HepG2 (cell line): Measurements from ENCODE around the gene SCN7A. TPM values are rescaled to one million over a fixed set of nuclear protein-coding genes. Genes with fewer than 3 reads are reported as not detected.

ENCODE experiments used
- ATAC-seq: fragments of 200-7000 bp; cut with Tn5 transposase; 3 replicates; pipeline ENCODE4 v1.9.1; 2020; ENCODE audit warnings: mild to moderate bottlenecking, moderate library complexity
- BruUV-seq: library from RNA; stranded (reverse); fragments of 400-500 nt; replicated peaks from 2 replicates; lab custom pipeline; 2021; lab: Mats Ljungman, UMichigan
- CTCF ChIA-PET: fragments of 300-600 bp; formaldehyde crosslinking; extraction: SDS; loops from one replicate; lab custom pipeline; 2021; ENCODE audit warnings: low total read pairs, inconsistent platforms, low intra/inter-chr PET ratio; lab: Yijun Ruan, JAX
- POLR2A ChIA-PET: fragments of 350-600 bp; sonication (Branson Sonifier 250); formaldehyde crosslinking; loops from one replicate; lab custom pipeline; 2020; ENCODE audit warnings: antibody characterized with exemption, inconsistent platforms; lab: Yijun Ruan, JAX
- DNase-seq: peaks from one replicate; pipeline ENCODE4 v3.0.0-alpha.2; 2015; ENCODE audit warnings: low spot score
- FAIRE-seq: peaks from 3 replicates; lab custom pipeline; 2011; peaks lifted over from hg19 to GRCh38; lab: Jason Lieb, UNC
- H2AFZ ChIP-seq: one replicate; pipeline ENCODE4 v1.6.1; 2011; ENCODE audit warnings: low read length, inconsistent platforms
- H3K27ac ChIP-seq: fragments of 300-600 bp; 3 replicates; pipeline ENCODE4 v1.8.0; 2011; ENCODE audit warnings: mixed run types, mild to moderate bottlenecking, mixed read lengths, low read length, inconsistent platforms; ENCODE audit not compliant: insufficient read depth; ENCODE audit errors: extremely low read length
- H3K27me3 ChIP-seq, 2 experiments: fragments of 200-600 bp in 1 of 2; 2 replicates in 1 of 2; 3 replicates in 1 of 2; pipeline versions ENCODE4 v1.6.0 to v1.8.0; 2011; ENCODE audit warnings: low read length in 2 of 2, mild to moderate bottlenecking in 2 of 2, moderate library complexity in 2 of 2, inconsistent platforms in 1 of 2; ENCODE audit not compliant: insufficient read depth in 2 of 2, control insufficient read depth in 1 of 2
- H3K36me3 ChIP-seq, 2 experiments: fragments of 200-600 bp in 1 of 2; replicated peaks in 1 of 2; 2 replicates in 1 of 2; 3 replicates in 1 of 2; pipeline versions ENCODE4 v1.5.1 to v1.8.0; 2011; ENCODE audit warnings: low read length in 2 of 2, inconsistent platforms in 1 of 2; ENCODE audit not compliant: insufficient read depth in 2 of 2, control insufficient read depth in 1 of 2
- H3K4me1 ChIP-seq: 2 replicates; pipeline ENCODE4 v1.5.1; 2012; ENCODE audit warnings: low read length, inconsistent platforms; ENCODE audit not compliant: insufficient read depth
- H3K4me2 ChIP-seq: 2 replicates; pipeline ENCODE4 v1.6.0; 2011; ENCODE audit warnings: low read depth, low read length, inconsistent platforms
- H3K4me3 ChIP-seq, 3 experiments: fragments of 200-600 bp in 1 of 3; sonication (generic), shearing (Covaris generic) in 1 of 3; replicated peaks in 1 of 3; 2 replicates each; pipeline ENCODE4 v1.5.1; 2011 to 2016; ENCODE audit warnings: low read length in 3 of 3, inconsistent platforms in 2 of 3, low read depth in 2 of 3, mild to moderate bottlenecking in 2 of 3, control low read depth in 1 of 3, mixed read lengths in 1 of 3; ENCODE audit not compliant: insufficient read depth in 1 of 3
- H3K79me2 ChIP-seq: one replicate; pipeline ENCODE4 v1.6.1; 2011; ENCODE audit warnings: low read length, inconsistent platforms; ENCODE audit not compliant: insufficient read depth
- H3K9ac ChIP-seq: 2 replicates; pipeline ENCODE4 v1.6.0; 2011; ENCODE audit warnings: mild to moderate bottlenecking, low read depth, low read length, inconsistent platforms; ENCODE audit not compliant: insufficient read depth
- H3K9me3 ChIP-seq: 2 replicates; pipeline ENCODE4 v1.5.1; 2012; ENCODE audit warnings: mild to moderate bottlenecking, low read length
- H4K20me1 ChIP-seq: 2 replicates; pipeline ENCODE4 v1.6.0; 2011; ENCODE audit warnings: inconsistent platforms, mild to moderate bottlenecking, low read length, moderate library complexity; ENCODE audit not compliant: insufficient read depth
- CREB1 ChIP-seq, 2 experiments: fragments of 450-650 bp in 1 of 2; IDR thresholded peaks; 2 replicates each; pipeline ENCODE4 v1.6.1; 2016 to 2017; ENCODE audit warnings: control low read depth in 1 of 2, mild to moderate bottlenecking in 1 of 2, missing compliant biosample characterization in 1 of 2, missing genetic modification characterization in 1 of 2
- KAT7 ChIP-seq: IDR thresholded peaks from 2 replicates; pipeline ENCODE4 v1.6.1; 2018; ENCODE audit warnings: borderline replicate concordance, missing compliant biosample characterization
- MYNN ChIP-seq: sonication (generic); formaldehyde crosslinking; IDR thresholded peaks from 2 replicates; pipeline ENCODE4 v1.4.0; 2020; ENCODE audit warnings: mild to moderate bottlenecking, low read depth, missing genetic modification reagents
- NCOA5 ChIP-seq: sonication (generic); formaldehyde crosslinking; IDR thresholded peaks from 2 replicates; pipeline ENCODE4 v1.4.0; 2020; ENCODE audit warnings: missing genetic modification reagents
- PLRG1 ChIP-seq: fragments of 450-650 bp; conservative IDR thresholded peaks from 2 replicates; pipeline ENCODE4 v1.6.1; 2016
- RAD21 ChIP-seq: fragments of 450-650 bp; formaldehyde crosslinking; IDR thresholded peaks from 2 replicates; pipeline ENCODE4 v1.5.0; 2020; ENCODE audit warnings: mild to moderate bottlenecking
- RBFOX2 ChIP-seq: fragments of 200-400 bp; formaldehyde crosslinking; IDR thresholded peaks from 2 replicates; pipeline ENCODE4 v1.6.1; 2017; ENCODE audit warnings: low read depth, mild to moderate bottlenecking, low read length
- TMF1 ChIP-seq: sonication (generic); formaldehyde crosslinking; IDR thresholded peaks from 2 replicates; pipeline ENCODE4 v1.8.1; 2022; ENCODE audit warnings: low read depth, missing genetic modification reagents
- XRCC5 ChIP-seq: fragments of 200-400 bp; formaldehyde crosslinking; optimal IDR thresholded peaks from 2 replicates; pipeline ENCODE3; 2017; ENCODE audit warnings: mild to moderate bottlenecking, low read length
- ZFP82 ChIP-seq: sonication (generic); formaldehyde crosslinking; IDR thresholded peaks from 2 replicates; pipeline ENCODE4 v1.5.1; 2020; ENCODE audit warnings: mild to moderate bottlenecking, missing genetic modification reagents, borderline replicate concordance
- ZFY ChIP-seq: sonication (generic); formaldehyde crosslinking; IDR thresholded peaks from 2 replicates; pipeline ENCODE4 v1.4.0; 2020; ENCODE audit warnings: missing genetic modification reagents
- ZNF326 ChIP-seq: sonication (generic); formaldehyde crosslinking; IDR thresholded peaks from 2 replicates; pipeline ENCODE4 v1.4.0; 2020; ENCODE audit warnings: missing genetic modification reagents, borderline replicate concordance
- ZNF337 ChIP-seq: sonication (generic); formaldehyde crosslinking; IDR thresholded peaks from 2 replicates; pipeline ENCODE4 v1.5.1; 2020; ENCODE audit warnings: missing genetic modification reagents, low read depth, mild to moderate bottlenecking, borderline replicate concordance
- ZNF501 ChIP-seq: sonication (generic); formaldehyde crosslinking; IDR thresholded peaks from 2 replicates; pipeline ENCODE4 v1.5.1; 2020; ENCODE audit warnings: mild to moderate bottlenecking, moderate library complexity, missing genetic modification reagents
- ZNF562 ChIP-seq: sonication (generic); formaldehyde crosslinking; IDR thresholded peaks from 2 replicates; pipeline ENCODE4 v1.8.0; 2022; ENCODE audit warnings: missing genetic modification reagents, borderline replicate concordance
- ZNF576 ChIP-seq: sonication (generic); formaldehyde crosslinking; IDR thresholded peaks from 2 replicates; pipeline ENCODE4 v1.4.0; 2020; ENCODE audit warnings: mild to moderate bottlenecking, missing genetic modification reagents
- ZNF614 ChIP-seq: IDR thresholded peaks from 2 replicates; pipeline ENCODE4 v1.6.1; 2018; ENCODE audit warnings: missing biosample characterization, missing genetic modification reagents, inconsistent platforms, borderline replicate concordance
- ZNF709 ChIP-seq: sonication (generic); formaldehyde crosslinking; IDR thresholded peaks from 2 replicates; pipeline ENCODE4 v1.5.0; 2020; ENCODE audit warnings: mild to moderate bottlenecking, missing genetic modification reagents
- ZNF773 ChIP-seq: sonication (generic); formaldehyde crosslinking; IDR thresholded peaks from 2 replicates; pipeline ENCODE4 v1.4.0; 2020; ENCODE audit warnings: missing genetic modification reagents, borderline replicate concordance
- ZNF775 ChIP-seq: sonication (generic); formaldehyde crosslinking; IDR thresholded peaks from 2 replicates; pipeline ENCODE4 v1.4.0; 2020; ENCODE audit warnings: missing genetic modification reagents, mild to moderate bottlenecking, moderate library complexity, borderline replicate concordance
- ZNF781 ChIP-seq: sonication (generic); formaldehyde crosslinking; IDR thresholded peaks from 2 replicates; pipeline ENCODE4 v1.5.1; 2020; ENCODE audit warnings: borderline replicate concordance, mild to moderate bottlenecking, missing genetic modification reagents; ENCODE audit errors: not compliant biosample characterization
- WGBS: methylation state at CpG from one replicate; pipeline ENCODE4 v1.1.6; 2017; ENCODE audit warnings: low lambda C conversion rate; 5-methylcytosine and 5-hydroxymethylcytosine counted together
- in situ Hi-C: cut with HindIII; loops from 2 replicates; pipeline ENCODE4 v1.10.0; 2017; ENCODE audit warnings: low pct_unique_long_range_greater_than_20kb; ENCODE audit not compliant: extremely low pct_ligation_motif_present
- intact Hi-C: fragments of 100-400 bp; cut with micrococcal nuclease; formaldehyde crosslinking; loops from one replicate; pipeline ENCODE4 v1.10.0; 2022; ENCODE audit not compliant: unreplicated experiment
- polyA plus RNA-seq, 8 experiments: library from polyadenylated mRNA; depleted of rRNA in 3 of 8; stranded (reverse) in 7 of 8; unstranded in 1 of 8; fragments of >200 nt; fragmentation: Illumina TruSeq in 4 of 8; extraction: Trizol in 4 of 8; gene quantifications; 2 replicates each; pipeline versions ENCODE4 v1.2.1 to v1.2.3, GENCODE V29; 2011 to 2016; ENCODE audit warnings: low read depth in 4 of 8, missing spikeins in 1 of 8, mixed read lengths in 1 of 8; ENCODE audit not compliant: insufficient read depth in 1 of 8
- total RNA-seq, 5 experiments: library from RNA; depleted of rRNA; stranded (reverse); fragments of >200 nt; fragmentation: Illumina TruSeq; extraction: Trizol; gene quantifications; 2 replicates each; pipeline ENCODE4 v1.2.3, GENCODE V29; 2016; ENCODE audit warnings: low read depth in 1 of 5

SCN7A gene
- total and polyA plus RNA-seq, 2 of the 13 experiments (the other 11 are each of a cell fraction or from before 2014, with no cell fraction given): 0.01 TPM; not detected in 1

- no peaks in the 10 kb centered on the region for H4K20me1 ChIP-seq
- H3K27me3 ChIP-seq: no peaks in the 10 kb centered on the region
- no peak overlapping the region for H3K9ac ChIP-seq
- no peaks in the 10 kb centered on the region for H3K9me3 ChIP-seq
- FAIRE-seq (no peak), ATAC-seq (no peak), DNase-seq (no peak)
- no TSS peak for BruUV-seq
- POLR2A ChIA-PET: no interaction called here
- no peaks in the 10 kb centered on the region for H3K79me2 ChIP-seq
- no peaks in the 10 kb centered on the region for H3K36me3 ChIP-seq
- in situ Hi-C loops: no loop called here
- no peak overlapping the region for H3K4me2 ChIP-seq
- no peak overlapping the region for H2AFZ ChIP-seq
- intact Hi-C loops: no loop called here
- CTCF ChIA-PET: no interaction called here
- 0% methylated on average over 1 of the region's 1 CpG for WGBS
- H3K4me1 ChIP-seq: no peaks in the 10 kb centered on the region
- TF ChIP-seq ZNF773 (no peak), ZNF501 (CRISPR knock-in tag) (no peak), RAD21 (CRISPR knock-in tag) (no peak), ZNF326 (CRISPR knock-in tag) (no peak), ZNF775 (CRISPR knock-in tag) (no peak), ZNF781 (CRISPR knock-in tag) (no peak), ZNF614 (CRISPR knock-in tag) (no peak)
- H3K27ac ChIP-seq: no peak overlapping the region
- H3K4me3 ChIP-seq: no peak overlapping the region
These were observed 6.9 kb downstream of the SCN7A start for GRCh38 chr2:166487171-166487570.

- no peak overlapping the region for H3K27ac ChIP-seq
- intact Hi-C loops: no loop called here
- no peak for TF ChIP-seq XRCC5
- TF ChIP-seq KAT7 (CRISPR knock-in tag): no peak
- no peak for TF ChIP-seq ZNF576 (CRISPR knock-in tag)
- no peak for TF ChIP-seq ZNF337
- TF ChIP-seq PLRG1: no peak
- TF ChIP-seq ZNF709 (CRISPR knock-in tag): no peak
- TF ChIP-seq ZFP82 (CRISPR knock-in tag): no peak
- TF ChIP-seq MYNN (CRISPR knock-in tag): no peak
- TF ChIP-seq CREB1 (IDR thresholded peaks at IDR 0.05): no peak
- no peak for TF ChIP-seq CREB1 (CRISPR knock-in tag; IDR thresholded peaks at IDR 0.05)
- no peak for TF ChIP-seq RBFOX2
- TF ChIP-seq NCOA5 (CRISPR knock-in tag): no peak
- TF ChIP-seq TMF1: no peak
- no peak for TF ChIP-seq ZFY (CRISPR knock-in tag)
- no peak for TF ChIP-seq ZNF562 (CRISPR knock-in tag)
- in situ Hi-C loops: no loop called here
- H3K4me2 ChIP-seq: no peak overlapping the region
- DNase-seq: no peak
- no peaks in the 10 kb centered on the region for H4K20me1 ChIP-seq
- H3K4me1 ChIP-seq: no peaks in the 10 kb centered on the region
- no peak overlapping the region for H3K4me3 ChIP-seq
- CTCF ChIA-PET: no interaction called here
- FAIRE-seq: no peak
- POLR2A ChIA-PET: no interaction called here
- no peaks in the 10 kb centered on the region for H3K9me3 ChIP-seq
- no peak overlapping the region for H3K9ac ChIP-seq
- no peaks in the 10 kb centered on the region for H3K36me3 ChIP-seq
- no peak for ATAC-seq
- H3K79me2 ChIP-seq: no peaks in the 10 kb centered on the region
- WGBS: 6% methylated on average over 5 of the region's 5 CpGs
- H3K27me3 ChIP-seq: no peaks in the 10 kb centered on the region
- no TSS peak for BruUV-seq
- H2AFZ ChIP-seq: no peak overlapping the region
These were observed 8.4 kb downstream of the SCN7A start for GRCh38 chr2:166485558-166486178.
